Gastrocnemius medialis (tissue), 4 donors: Measurements from ENCODE around the gene LRRC52. TPM values are rescaled to one million over a fixed set of nuclear protein-coding genes. Genes with fewer than 3 reads are reported as not detected.

Experiments used
- ATAC-seq, 2 donors: fragments of 150-250 bp; one replicate each; pipeline ENCODE4 v1.9.1; 2016
- DNase-seq, 2 donors: peaks; one replicate each; pipeline ENCODE4 v3.0.0-alpha.2; 2019
- H3K27ac ChIP-seq, 4 donors: fragments of 200-600 bp; sonication (generic); 1 replicate in 1 of 4; 2 replicates in 3 of 4; pipeline ENCODE4 v1.5.1; 2016 to 2018; ENCODE audit warnings: mild to moderate bottlenecking in 2 of 4, moderate library complexity in 1 of 4
- H3K27me3 ChIP-seq, 3 donors: fragments of 200-600 bp; sonication (generic) in 2 of 3; 1 replicate in 1 of 3; 2 replicates in 2 of 3; pipeline versions ENCODE4 v1.5.1 to v1.6.0; 2016 to 2019; ENCODE audit warnings: mild to moderate bottlenecking in 1 of 3, moderate library complexity in 1 of 3
- H3K36me3 ChIP-seq, 2 donors: fragments of 200-600 bp; sonication (generic) in 1 of 2; one replicate each; pipeline ENCODE4 v1.5.1; 2017 to 2018
- H3K4me1 ChIP-seq, 2 donors: fragments of 200-600 bp; sonication (generic) in 1 of 2; one replicate each; pipeline ENCODE4 v1.5.1; 2016 to 2017; ENCODE audit warnings: mild to moderate bottlenecking in 2 of 2
- H3K4me3 ChIP-seq, 4 donors: fragments of 200-600 bp; sonication (generic) in 3 of 4; 1 replicate in 1 of 4; 2 replicates in 3 of 4; pipeline ENCODE4 v1.5.1; 2016 to 2019; ENCODE audit warnings: mild to moderate bottlenecking in 2 of 4
- H3K9me3 ChIP-seq, 3 donors: fragments of 200-600 bp; sonication (generic) in 2 of 3; 1 replicate in 1 of 3; 2 replicates in 2 of 3; pipeline ENCODE4 v1.5.1; 2016 to 2019
- POLR2A ChIP-seq, 2 donors: fragments of 450-650 bp; IDR thresholded peaks; one replicate each; pipeline ENCODE4 v1.6.1; 2017; ENCODE audit warnings: antibody characterized with exemption in 2 of 2, mild to moderate bottlenecking in 2 of 2, moderate library complexity in 2 of 2
- in situ Hi-C, 4 donors: fragments of 200-750 bp; cut with MboI; loops; one replicate each; pipeline versions ENCODE4 v1.15.0 to v1.8.0; 2017; ENCODE audit warnings: low sequenced_read_pairs in 4 of 4
- intact Hi-C: fragments of 100-400 bp; cut with DNase I; formaldehyde crosslinking; loops from one replicate; pipeline ENCODE4 v1.15.1; 2023; ENCODE audit warnings: low total_unique reads
- total RNA-seq, 4 donors: library from RNA; depleted of rRNA; stranded (reverse); fragments of >200 nt; gene quantifications; one replicate each; pipeline versions ENCODE4 v1.1.0 to v1.2.3, GENCODE V29; 2016
- TF ChIP-seq, protein P1 (sequence below), 5 experiments: fragments of 450-650 bp in 3 of 5; fragments of 200-600 bp in 2 of 5; sonication (generic) in 2 of 5; IDR thresholded peaks in 4 of 5; conservative IDR thresholded peaks in 1 of 5; 1 replicate in 4 of 5; 2 replicates in 1 of 5; pipeline ENCODE4 v1.5.1; 2016 to 2019; ENCODE audit warnings: antibody characterized with exemption in 5 of 5, mild to moderate bottlenecking in 3 of 5, moderate library complexity in 3 of 5

The LRRC52 gene
- total RNA-seq, 4 donors from 2014 or later, result 0.35 TPM; not detected in 3

DNA sequence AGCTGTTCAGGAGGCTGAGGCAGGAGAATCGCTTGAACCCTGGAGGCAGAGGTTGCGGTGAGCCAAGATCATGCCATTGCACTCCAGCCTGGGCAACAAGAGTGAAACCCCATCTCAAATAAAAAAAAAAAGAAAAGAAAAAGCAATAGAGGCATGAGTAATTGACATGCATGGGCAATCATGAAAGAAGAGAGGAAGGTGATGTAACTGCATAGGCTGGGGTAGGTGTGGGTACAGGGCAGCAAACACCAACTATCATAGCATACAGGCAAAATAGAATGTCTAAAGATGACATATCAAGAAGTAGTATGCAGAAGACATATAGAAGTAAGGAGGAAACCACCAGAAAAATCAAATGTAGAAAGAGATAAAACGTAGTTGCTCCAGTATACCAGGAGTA lies 68.3 kb downstream of the LRRC52 start:
- Histone ChIP-seq H3K27me3 (peaks cover 0 to 4% (median 2%) of the 10 kb centered on the region in 3 donors), H3K9me3 (no peaks in the 10 kb centered on the region), H3K36me3 (no peaks in the 10 kb centered on the region), H3K4me1 (no peaks in the 10 kb centered on the region), H3K4me3 (no peak overlapping the region), H3K27ac (no peak overlapping the region)
- ATAC-seq (no peak), DNase-seq (no peak)
- in situ Hi-C loops, result no loop called here
- intact Hi-C loops, result no loop called here
- TF ChIP-seq, protein P1, sequence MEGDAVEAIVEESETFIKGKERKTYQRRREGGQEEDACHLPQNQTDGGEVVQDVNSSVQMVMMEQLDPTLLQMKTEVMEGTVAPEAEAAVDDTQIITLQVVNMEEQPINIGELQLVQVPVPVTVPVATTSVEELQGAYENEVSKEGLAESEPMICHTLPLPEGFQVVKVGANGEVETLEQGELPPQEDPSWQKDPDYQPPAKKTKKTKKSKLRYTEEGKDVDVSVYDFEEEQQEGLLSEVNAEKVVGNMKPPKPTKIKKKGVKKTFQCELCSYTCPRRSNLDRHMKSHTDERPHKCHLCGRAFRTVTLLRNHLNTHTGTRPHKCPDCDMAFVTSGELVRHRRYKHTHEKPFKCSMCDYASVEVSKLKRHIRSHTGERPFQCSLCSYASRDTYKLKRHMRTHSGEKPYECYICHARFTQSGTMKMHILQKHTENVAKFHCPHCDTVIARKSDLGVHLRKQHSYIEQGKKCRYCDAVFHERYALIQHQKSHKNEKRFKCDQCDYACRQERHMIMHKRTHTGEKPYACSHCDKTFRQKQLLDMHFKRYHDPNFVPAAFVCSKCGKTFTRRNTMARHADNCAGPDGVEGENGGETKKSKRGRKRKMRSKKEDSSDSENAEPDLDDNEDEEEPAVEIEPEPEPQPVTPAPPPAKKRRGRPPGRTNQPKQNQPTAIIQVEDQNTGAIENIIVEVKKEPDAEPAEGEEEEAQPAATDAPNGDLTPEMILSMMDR (IDR thresholded peaks at IDR 0.05 in 4 of 5, conservative IDR thresholded peaks at IDR 0.05 in 1 of 5), result no peak
- no peak for TF ChIP-seq POLR2A (IDR thresholded peaks at IDR 0.05)

Other genes starting within 250 kb of the LRRC52 start
- gene LMX1A, start 187.3 kb upstream of the LRRC52 start, total RNA-seq, result under 1 TPM in 1 of 4 donors, not detected in 3; 0.20 TPM
- 10 to 100 TPM in 1 of 4 donors, 1 to 10 TPM in 3; 4.2 to 15.9 (median 6.0) TPM for gene RXRG, start 98.9 kb upstream of the LRRC52 start, total RNA-seq
- gene MGST3, start 87.2 kb downstream of the LRRC52 start, total RNA-seq, result 100 to 1,000 TPM; 101 to 275 (median 202) TPM
- 10 to 100 TPM; 46.4 to 91.5 (median 63.3) TPM for gene ALDH9A1, start 154.6 kb downstream of the LRRC52 start, total RNA-seq
- gene TMCO1, start 224.9 kb downstream of the LRRC52 start, total RNA-seq, result 10 to 100 TPM; 28.7 to 46.9 (median 36.8) TPM